Measurements from ENCODE around the gene TMEM141.
A peak's percentile ranks its signal among the peaks of the same experiment; 100 is the strongest.

TMEM141 gene

DNA sequence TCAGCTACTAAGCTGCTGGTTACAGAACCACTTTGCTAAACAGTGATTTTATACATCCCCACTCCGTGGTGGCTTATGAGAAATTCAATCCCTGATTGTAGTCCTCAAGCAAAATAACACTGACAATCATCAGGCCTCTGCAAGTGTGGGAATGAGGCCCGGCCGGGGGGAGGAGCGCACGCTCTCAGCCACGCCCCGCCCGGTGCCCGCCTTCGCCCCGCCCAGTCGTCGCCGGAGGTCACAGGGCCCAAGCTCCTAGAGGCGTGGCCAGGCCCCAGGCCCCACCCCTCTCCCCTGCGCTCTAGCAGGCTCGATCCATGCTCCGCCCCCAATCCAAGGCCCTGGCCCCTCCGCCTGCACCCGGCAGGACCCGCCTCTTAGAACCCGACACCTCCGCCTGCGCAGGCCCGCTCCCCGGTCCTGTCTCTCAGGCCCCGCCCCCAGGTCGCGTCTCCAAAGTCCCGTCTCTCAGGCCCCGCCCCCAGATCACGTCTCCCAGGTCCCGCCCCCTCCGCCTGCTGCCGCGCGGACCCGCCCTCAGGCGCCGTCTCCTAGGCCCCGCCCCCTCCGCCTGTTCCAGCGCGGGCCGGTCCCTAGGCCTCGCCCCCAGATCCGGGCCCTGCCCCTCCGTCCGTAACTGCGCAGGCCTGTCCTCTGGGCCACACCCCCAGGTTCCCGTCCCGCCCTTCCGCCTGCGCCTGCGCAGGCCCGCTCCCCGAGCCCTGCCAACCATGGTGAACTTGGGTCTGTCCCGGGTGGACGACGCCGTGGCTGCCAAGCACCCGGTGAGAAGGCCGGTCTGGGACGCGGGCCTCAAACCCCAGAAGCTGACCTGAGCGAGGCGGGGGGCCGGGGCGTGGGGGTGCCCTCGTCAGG lies at the start of gene TMEM141:
TSS of gene TMEM141 (plus strand) at position 705 of the 876 bp plus-strand sequence. CDS start at position 732, 27 bp downstream.
- no peaks in the 10 kb centered on the region for H3F3A ChIP-seq (ENCODE audit: low read depth)
- H3K9ac ChIP-seq (ENCODE audit: low read depth, low read length, poor library complexity, severe bottlenecking), result peak within 1 kb of the TSS; percentile 95
- peak within 1 kb of the TSS; percentile 98 for H3K4me2 ChIP-seq (ENCODE audit: low read depth, low read length, poor library complexity, severe bottlenecking)
- H4K20me1 ChIP-seq (ENCODE audit: insufficient read depth, low read length, poor library complexity, severe bottlenecking), result peaks cover 9% of the 10 kb centered on the region
- H3K9me2 ChIP-seq (replicated peaks; ENCODE audit: low read depth, low read length), result no peaks in the 10 kb centered on the region
- H2AFZ ChIP-seq (ENCODE audit: low read length), result peak within 1 kb of the TSS; percentile 81
- TF ChIP-seq EZH2phosphoT487 (IDR thresholded peaks at IDR 0.05; ENCODE audit: borderline replicate concordance), result no peak
- TF ChIP-seq, protein P1, sequence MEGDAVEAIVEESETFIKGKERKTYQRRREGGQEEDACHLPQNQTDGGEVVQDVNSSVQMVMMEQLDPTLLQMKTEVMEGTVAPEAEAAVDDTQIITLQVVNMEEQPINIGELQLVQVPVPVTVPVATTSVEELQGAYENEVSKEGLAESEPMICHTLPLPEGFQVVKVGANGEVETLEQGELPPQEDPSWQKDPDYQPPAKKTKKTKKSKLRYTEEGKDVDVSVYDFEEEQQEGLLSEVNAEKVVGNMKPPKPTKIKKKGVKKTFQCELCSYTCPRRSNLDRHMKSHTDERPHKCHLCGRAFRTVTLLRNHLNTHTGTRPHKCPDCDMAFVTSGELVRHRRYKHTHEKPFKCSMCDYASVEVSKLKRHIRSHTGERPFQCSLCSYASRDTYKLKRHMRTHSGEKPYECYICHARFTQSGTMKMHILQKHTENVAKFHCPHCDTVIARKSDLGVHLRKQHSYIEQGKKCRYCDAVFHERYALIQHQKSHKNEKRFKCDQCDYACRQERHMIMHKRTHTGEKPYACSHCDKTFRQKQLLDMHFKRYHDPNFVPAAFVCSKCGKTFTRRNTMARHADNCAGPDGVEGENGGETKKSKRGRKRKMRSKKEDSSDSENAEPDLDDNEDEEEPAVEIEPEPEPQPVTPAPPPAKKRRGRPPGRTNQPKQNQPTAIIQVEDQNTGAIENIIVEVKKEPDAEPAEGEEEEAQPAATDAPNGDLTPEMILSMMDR (conservative IDR thresholded peaks at IDR 0.05; ENCODE audit: low read length), result no peak
- no peaks in the 10 kb centered on the region for H3K9me3 ChIP-seq (ENCODE audit: insufficient read depth, low read depth, low read length)
- no peaks in the 10 kb centered on the region; the same call in 1 of the 2 replicates for H3K79me2 ChIP-seq (ENCODE audit: insufficient read depth, low read length)
- no peaks in the 10 kb centered on the region for H3K36me3 ChIP-seq (ENCODE audit: insufficient read depth, low read length)
- no peaks in the 10 kb centered on the region for H3K27me3 ChIP-seq (ENCODE audit: insufficient read depth, low read length, poor library complexity, severe bottlenecking)
- H3K4me1 ChIP-seq (ENCODE audit: insufficient read depth, low read length, poor library complexity, severe bottlenecking), result peaks cover 18% of the 10 kb centered on the region
- H3K4me3 ChIP-seq (ENCODE audit: low read length, poor library complexity, severe bottlenecking), result peak within 1 kb of the TSS; percentile 89

DNA sequence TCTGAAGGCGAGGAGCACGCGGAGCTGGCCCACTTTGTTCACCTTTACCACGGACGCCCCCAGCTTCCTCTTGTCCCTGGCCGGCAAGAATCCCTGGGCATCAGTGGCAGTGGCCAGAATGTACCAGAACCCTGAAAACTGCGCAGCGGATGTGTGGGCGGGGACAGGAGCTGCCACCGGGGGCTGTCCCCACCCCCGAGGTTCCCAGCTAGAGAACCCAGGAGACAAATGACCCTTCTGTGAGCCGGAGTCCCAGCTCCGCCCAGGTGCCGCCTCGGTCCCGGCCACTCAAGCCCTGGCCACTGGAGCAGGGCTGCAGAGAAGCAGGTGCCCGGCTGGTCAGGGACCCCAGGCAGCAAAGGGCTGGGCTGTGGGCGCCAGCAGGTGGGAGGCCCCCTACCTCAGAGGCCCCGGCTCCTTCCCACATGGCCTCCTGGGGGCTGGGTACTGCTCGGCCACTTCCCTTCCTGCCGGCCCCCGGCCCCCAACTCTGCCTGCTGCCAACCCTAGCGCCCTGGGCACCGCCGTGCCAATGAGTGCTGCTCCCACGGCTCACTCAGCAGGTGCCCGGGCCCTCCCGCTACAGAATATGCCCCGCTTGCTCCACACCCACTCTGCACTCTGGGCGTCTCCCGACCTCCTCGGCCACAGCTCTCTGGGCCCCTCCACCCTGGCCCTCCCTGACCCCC lies 49.1 kb upstream of the TMEM141 start:
- H3F3A ChIP-seq (ENCODE audit: low read depth), result no peaks in the 10 kb centered on the region
- H3K9me2 ChIP-seq (replicated peaks; ENCODE audit: low read depth, low read length), result no peaks in the 10 kb centered on the region
- no peaks in the 10 kb centered on the region for H3K9me3 ChIP-seq (ENCODE audit: insufficient read depth, low read depth, low read length)
- H3K27me3 ChIP-seq (ENCODE audit: insufficient read depth, low read length, poor library complexity, severe bottlenecking), result no peaks in the 10 kb centered on the region
- no peaks in the 10 kb centered on the region for H3K4me1 ChIP-seq (ENCODE audit: insufficient read depth, low read length, poor library complexity, severe bottlenecking)
- H2AFZ ChIP-seq (ENCODE audit: low read length), result no peak overlapping the region
- H3K9ac ChIP-seq (ENCODE audit: low read depth, low read length, poor library complexity, severe bottlenecking), result no peak overlapping the region
- no peak overlapping the region for H3K4me2 ChIP-seq (ENCODE audit: low read depth, low read length, poor library complexity, severe bottlenecking)
- TF ChIP-seq, protein P1 (conservative IDR thresholded peaks at IDR 0.05; ENCODE audit: low read length), result no peak
- no peak for TF ChIP-seq EZH2phosphoT487 (IDR thresholded peaks at IDR 0.05; ENCODE audit: borderline replicate concordance)
- H4K20me1 ChIP-seq (ENCODE audit: insufficient read depth, low read length, poor library complexity, severe bottlenecking), result no peaks in the 10 kb centered on the region
- H3K79me2 ChIP-seq (ENCODE audit: insufficient read depth, low read length), result no peaks in the 10 kb centered on the region
- H3K4me3 ChIP-seq (ENCODE audit: low read length, poor library complexity, severe bottlenecking), result no peak overlapping the region
- no peaks in the 10 kb centered on the region for H3K36me3 ChIP-seq (ENCODE audit: insufficient read depth, low read length)

DNA sequence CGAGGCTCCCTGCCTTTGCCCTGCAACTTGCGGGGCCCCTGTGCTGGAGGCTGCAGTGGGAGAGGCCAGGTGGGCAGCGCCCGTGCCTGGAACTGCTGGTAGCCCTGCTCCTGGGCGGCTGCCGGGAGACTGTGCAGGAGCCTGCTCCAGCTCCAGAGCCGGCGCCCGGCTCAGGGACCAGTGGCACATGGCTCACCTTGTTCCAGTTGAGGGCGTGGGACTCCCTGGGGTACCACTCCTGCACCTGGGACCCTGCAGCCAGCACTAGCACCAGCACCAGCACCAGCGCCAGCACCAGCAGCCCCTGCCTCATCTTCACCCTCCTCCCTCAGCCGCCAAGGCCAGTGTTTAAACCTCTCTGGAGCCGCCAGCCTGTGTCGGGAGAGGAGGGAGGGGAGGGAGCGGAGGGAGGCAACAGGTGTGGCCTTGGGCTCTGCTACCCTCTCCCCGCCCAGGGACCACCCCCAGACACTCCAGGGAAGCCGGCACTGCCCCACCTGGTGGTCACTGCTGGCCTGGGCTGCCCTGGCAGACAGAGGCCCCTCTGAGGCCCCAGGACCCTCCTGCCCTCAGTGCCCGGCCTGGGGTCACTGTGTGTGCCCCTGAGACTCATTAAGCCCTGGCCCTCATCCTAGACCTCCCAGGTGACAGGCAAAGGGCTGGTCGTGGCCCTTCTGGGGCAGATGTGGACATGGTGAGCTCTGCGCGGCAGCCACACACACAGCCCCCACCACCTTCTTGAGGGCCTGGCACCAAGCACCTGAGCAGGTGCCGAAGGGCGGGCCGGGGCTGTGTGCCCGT lies 48.4 kb upstream of the TMEM141 start, which contains the start of gene LCN10:
TSS of gene LCN10 (minus strand) at position 350 of the 801 bp plus-strand sequence. CDS start at position 313, 37 bp downstream.
- Histone ChIP-seq H3K79me2 (ENCODE audit: insufficient read depth, low read length) (no peaks in the 10 kb centered on the region), H3K4me2 (ENCODE audit: low read depth, low read length, poor library complexity, severe bottlenecking) (no peak within 1 kb of the TSS), H3K4me1 (ENCODE audit: insufficient read depth, low read length, poor library complexity, severe bottlenecking) (no peaks in the 10 kb centered on the region), H3K27me3 (ENCODE audit: insufficient read depth, low read length, poor library complexity, severe bottlenecking) (no peaks in the 10 kb centered on the region), H3K4me3 (ENCODE audit: low read length, poor library complexity, severe bottlenecking) (no peak within 1 kb of the TSS), H2AFZ (ENCODE audit: low read length) (no peak within 1 kb of the TSS), H3K9ac (ENCODE audit: low read depth, low read length, poor library complexity, severe bottlenecking) (no peak within 1 kb of the TSS), H3K9me3 (ENCODE audit: insufficient read depth, low read depth, low read length) (no peaks in the 10 kb centered on the region), H3K9me2 (replicated peaks; ENCODE audit: low read depth, low read length) (no peaks in the 10 kb centered on the region), H3K36me3 (ENCODE audit: insufficient read depth, low read length) (no peaks in the 10 kb centered on the region), H4K20me1 (ENCODE audit: insufficient read depth, low read length, poor library complexity, severe bottlenecking) (no peaks in the 10 kb centered on the region), H3F3A (ENCODE audit: low read depth) (no peaks in the 10 kb centered on the region)
- no peak for TF ChIP-seq EZH2phosphoT487 (IDR thresholded peaks at IDR 0.05; ENCODE audit: borderline replicate concordance)
- TF ChIP-seq, protein P1 (conservative IDR thresholded peaks at IDR 0.05; ENCODE audit: low read length), result peak; percentile 25; the same call in 1 of the 2 replicates
